Mucosa of descending colon (tissue), 3 donors: ENCODE results near the gene SERPINB4. TPM values are rescaled to one million over a fixed set of nuclear protein-coding genes. Genes with fewer than 3 reads are reported as not detected.
"Not testable (repeated sequence)": the region's sequence is repeated elsewhere in the genome, so short reads cannot be mapped to it uniquely, and the experiment has no call there.

ENCODE experiments used
- ATAC-seq: fragments of 200-7000 bp; cut with Tn5 transposase; one replicate; pipeline ENCODE4 v1.9.1; 2020; ENCODE audit warnings: mild to moderate bottlenecking, moderate library complexity
- DNase-seq, 3 donors: peaks; one replicate each; pipeline ENCODE4 v3.0.0-alpha.2; 2020
- H3K36me3 ChIP-seq: fragments of 200-600 bp; one replicate; pipeline ENCODE4 v1.8.0; 2021; ENCODE audit warnings: low read depth, mild to moderate bottlenecking
- H3K4me1 ChIP-seq: fragments of 200-600 bp; one replicate; pipeline ENCODE4 v1.8.0; 2021; ENCODE audit warnings: low read depth, mild to moderate bottlenecking
- H3K4me3 ChIP-seq: fragments of 200-600 bp; one replicate; pipeline ENCODE4 v1.8.0; 2021; ENCODE audit warnings: mild to moderate bottlenecking
- H3K9me3 ChIP-seq: fragments of 200-600 bp; one replicate; pipeline ENCODE4 v1.8.0; 2021; ENCODE audit warnings: mild to moderate bottlenecking
- CTCF ChIP-seq: fragments of 200-600 bp; IDR thresholded peaks from one replicate; pipeline ENCODE4 v1.8.0; 2022; ENCODE audit warnings: antibody characterized with exemption, mild to moderate bottlenecking
- intact Hi-C, 2 donors: fragments of 100-400 bp; cut with DNase I in 1 of 2; cut with micrococcal nuclease in 1 of 2; formaldehyde crosslinking; loops; one replicate each; pipeline versions ENCODE4 v1.11.0 to v1.11.1; 2022; cut with DNase I, micrococcal nuclease
- total RNA-seq, 3 donors: library from RNA; stranded (reverse); fragmentation: NEBNext Ultra II Directional in 2 of 3; extraction: Animal tissue kit (Norgen Biotek cat#: 25700) in 2 of 3; gene quantifications; one replicate each; pipeline versions ENCODE4 v1.2.1 to v1.2.4, GENCODE V29; 2021 to 2023
- donor health status: DM: no; HTN: no; CAD: no; lungs with moderate emphysema.
- donor health status: DM: no; HTN: no; CAD: no.
- donor health status: DM: no; HTN: yes; CAD: no.

The SERPINB4 gene
- total RNA-seq, 3 donors from 2014 or later: not detected

- H3K9me3 ChIP-seq, H3K36me3 ChIP-seq, DNase-seq, H3K4me3 ChIP-seq, H3K4me1 ChIP-seq, ATAC-seq, intact Hi-C loops: not testable (repeated sequence)
Measured at GRCh38 chr18:63650271-63650670, 6.2 kb upstream of the SERPINB4 start.

GRCh38 chr18:63648241-63648640 lies 4.2 kb upstream of the SERPINB4 start:
- DNase-seq: no peak
- H3K4me1 ChIP-seq: no peaks in the 10 kb centered on the region
- H3K36me3 ChIP-seq: no peaks in the 10 kb centered on the region
- no peak for TF ChIP-seq CTCF
- intact Hi-C loops: no loop called here
- no peak for ATAC-seq
- no peak overlapping the region for H3K4me3 ChIP-seq
- H3K9me3 ChIP-seq: no peaks in the 10 kb centered on the region

- no peak for TF ChIP-seq CTCF
- DNase-seq (no peak), ATAC-seq (no peak)
- H3K4me3 ChIP-seq: no peak overlapping the region
- H3K9me3 ChIP-seq: no peaks in the 10 kb centered on the region
- no peaks in the 10 kb centered on the region for H3K36me3 ChIP-seq
- H3K4me1 ChIP-seq: no peaks in the 10 kb centered on the region
- intact Hi-C loops: no loop called here
Measured at GRCh38 chr18:63646936-63647335, 2.9 kb upstream of the SERPINB4 start.

- intact Hi-C loops, H3K9me3 ChIP-seq, ATAC-seq, H3K36me3 ChIP-seq, DNase-seq, H3K4me1 ChIP-seq, H3K4me3 ChIP-seq: not testable (repeated sequence)
Measured at GRCh38 chr18:63644694-63645093, 638 bp upstream of the SERPINB4 start.

GRCh38 chr18:63642668-63643356 lies 1.2 kb downstream of the SERPINB4 start:
- H3K36me3 ChIP-seq, H3K4me3 ChIP-seq, ATAC-seq, H3K4me1 ChIP-seq, H3K9me3 ChIP-seq, intact Hi-C loops, DNase-seq: not testable (repeated sequence)

- H3K4me1 ChIP-seq, H3K4me3 ChIP-seq, ATAC-seq, H3K9me3 ChIP-seq, H3K36me3 ChIP-seq, intact Hi-C loops, DNase-seq: not testable (repeated sequence)
Measured at GRCh38 chr18:63641157-63641680, 2.8 kb downstream of the SERPINB4 start.

- intact Hi-C loops: no loop called here
- DNase-seq (no peak), ATAC-seq (no peak)
- Histone ChIP-seq H3K36me3 (no peaks in the 10 kb centered on the region), H3K4me3 (no peak overlapping the region), H3K9me3 (no peaks in the 10 kb centered on the region), H3K4me1 (no peaks in the 10 kb centered on the region)
- no peak for TF ChIP-seq CTCF
Measured at GRCh38 chr18:63637703-63638102, 6.4 kb downstream of the SERPINB4 start.

- H3K4me3 ChIP-seq: no peak overlapping the region
- intact Hi-C loops: no loop called here
- DNase-seq: no peak
- no peak for TF ChIP-seq CTCF
- H3K4me1 ChIP-seq: no peaks in the 10 kb centered on the region
- no peaks in the 10 kb centered on the region for H3K36me3 ChIP-seq
- no peak for ATAC-seq
- H3K9me3 ChIP-seq: peaks cover 19% of the 10 kb centered on the region
Measured at GRCh38 chr18:63627819-63628218, 16.2 kb downstream of the SERPINB4 start.
